AG10803 (cell line): ENCODE measurements around the gene RASSF3.

Experiments used
- DNase-seq: peaks from one replicate; pipeline ENCODE4 v3.0.0; 2010; ENCODE audit warnings: low read depth
- H3K4me3 ChIP-seq: 2 replicates; pipeline ENCODE4 v1.5.1; 2011; ENCODE audit warnings: mild to moderate bottlenecking, low read length, control low read depth
- CTCF ChIP-seq: conservative IDR thresholded peaks from 2 replicates; pipeline ENCODE4 v1.5.1; 2011; ENCODE audit warnings: mild to moderate bottlenecking, low read length, control low read depth, inconsistent platforms

Gene RASSF3

GRCh38 chr12:64671681-64672080, 61.4 kb downstream of the RASSF3 start:
- no peak for TF ChIP-seq CTCF
- DNase-seq = no peak

GRCh38 chr12:64672925-64673409, 62.7 kb downstream of the RASSF3 start:
- no peak for TF ChIP-seq CTCF
- DNase-seq = peak; percentile 43
- no peak overlapping the region for H3K4me3 ChIP-seq

More at GRCh38 chr12:64671681-64672080, 61.4 kb downstream of the RASSF3 start:
- H3K4me3 ChIP-seq = no peak overlapping the region

- H3K4me3 ChIP-seq = no peak overlapping the region
- TF ChIP-seq CTCF = no peak
- DNase-seq = no peak
These were observed 63.3 kb downstream of the RASSF3 start for GRCh38 chr12:64673490-64674169.

- TF ChIP-seq CTCF = no peak
- H3K4me3 ChIP-seq = no peak overlapping the region
- DNase-seq = no peak
These were observed 64.2 kb downstream of the RASSF3 start for GRCh38 chr12:64674367-64674922.

- peak; percentile 53 for DNase-seq
- no peak overlapping the region for H3K4me3 ChIP-seq
- TF ChIP-seq CTCF = no peak
These were observed 65.5 kb downstream of the RASSF3 start for GRCh38 chr12:64675795-64676194.

GRCh38 chr12:64678248-64678647, 68.0 kb downstream of the RASSF3 start:
- TF ChIP-seq CTCF = no peak
- DNase-seq = no peak
- H3K4me3 ChIP-seq = no peak overlapping the region

- no peak overlapping the region for H3K4me3 ChIP-seq
- DNase-seq = no peak
- TF ChIP-seq CTCF = no peak
These were observed 68.5 kb downstream of the RASSF3 start for GRCh38 chr12:64678835-64679234.
